HG03575 (cell line): ENCODE measurements around the gene VPS37C.
"Not testable (repeated sequence)": the region's sequence is repeated elsewhere in the genome, so short reads cannot be mapped to it uniquely, and the experiment has no call there.

ENCODE experiments used
- ATAC-seq: cut with Tn5 transposase; IDR thresholded peaks from one replicate; pipeline ENCODE4 v1.9.1; 2021; ENCODE audit not compliant: unreplicated experiment, insufficient number of reproducible peaks, low FRiP score; ENCODE audit errors: extremely low read depth

VPS37C gene

GRCh38 chr11:61161190-61162091 is at the start of gene VPS37C:
TSS of gene VPS37C (minus strand) at chr11:61161426. CDS start at chr11:61138829, 22,597 bp downstream.
- ATAC-seq = peak; percentile 36

- not testable (repeated sequence) for ATAC-seq
Observed at GRCh38 chr11:61210629-61211028, 49.4 kb upstream of the VPS37C start.

GRCh38 chr11:61207636-61208310 is 46.5 kb upstream of the VPS37C start:
- not testable (repeated sequence) for ATAC-seq

DNA sequence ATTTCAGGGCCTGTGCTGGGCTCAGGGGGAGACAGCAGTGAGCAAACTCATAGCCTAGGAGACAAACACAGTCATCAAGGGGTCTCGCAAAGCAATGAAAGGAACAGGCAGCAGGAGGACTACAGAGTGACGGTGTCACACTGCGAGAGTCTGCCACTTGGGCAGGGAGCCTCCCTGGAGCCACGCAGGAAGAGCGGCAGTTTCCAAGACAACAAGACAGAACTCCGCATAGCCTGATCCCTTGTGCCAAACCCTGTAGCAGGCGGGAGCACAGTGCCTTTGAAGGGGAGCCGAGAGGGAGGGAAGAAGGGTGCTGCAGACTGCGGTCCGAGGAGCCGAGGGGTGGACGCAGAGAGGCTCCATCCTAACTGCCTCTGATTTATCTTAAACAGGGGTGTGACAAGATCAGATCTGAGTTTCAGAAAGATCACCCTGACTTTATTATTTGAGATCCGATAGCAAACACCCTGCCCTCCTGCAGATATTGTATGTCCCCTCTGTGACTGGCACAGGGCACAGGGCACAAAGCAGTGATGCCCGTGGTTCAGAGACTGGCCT is 43.4 kb upstream of the VPS37C start:
- ATAC-seq = not testable (repeated sequence)

- ATAC-seq = not testable (repeated sequence)
Observed at GRCh38 chr11:61203873-61204272, 42.6 kb upstream of the VPS37C start.

DNA sequence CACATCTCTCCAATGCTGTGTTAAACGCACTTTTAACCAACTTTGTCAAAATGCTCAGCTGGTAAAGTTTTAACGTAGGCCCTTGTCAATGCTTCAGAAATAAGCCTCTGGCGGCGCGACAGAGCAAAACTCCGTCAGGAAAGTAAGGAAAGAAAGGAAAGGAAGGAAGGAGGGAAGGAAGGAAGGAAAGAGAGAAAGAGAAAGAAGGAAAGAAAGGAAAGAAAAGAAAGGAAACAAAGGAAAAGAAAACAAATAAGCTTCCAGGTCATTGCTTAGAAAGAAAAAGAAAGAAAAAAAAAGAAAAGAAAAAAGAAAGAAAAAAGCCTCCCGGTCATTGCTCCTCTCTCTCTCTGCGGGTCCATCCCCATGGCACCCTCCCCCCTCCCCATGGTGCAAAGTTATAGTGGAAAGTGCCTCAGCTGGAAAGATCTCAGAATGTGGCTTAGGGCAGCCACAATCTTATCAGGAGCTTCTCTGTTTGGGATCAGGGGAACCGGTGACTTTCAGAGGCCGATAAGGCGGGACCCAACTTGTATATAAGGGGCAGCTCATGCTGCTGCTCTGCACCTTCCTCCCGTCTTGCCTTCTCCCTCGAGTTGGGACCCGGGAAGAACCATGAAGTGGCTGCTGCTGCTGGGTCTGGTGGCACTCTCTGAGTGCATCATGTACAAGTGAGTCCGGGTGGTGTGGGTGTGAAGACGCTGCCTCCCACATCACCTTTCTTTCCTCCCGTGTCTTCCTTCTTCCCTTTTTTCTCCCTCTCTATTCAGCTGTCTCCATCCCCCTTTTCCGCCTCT is 41.9 kb upstream of the VPS37C start, which contains the start of gene PGA3:
Gene PGA3 (plus strand): TSS at position 566 of the 797 bp plus-strand sequence. CDS start 50 bp downstream, at position 616.
- not testable (repeated sequence) for ATAC-seq

DNA sequence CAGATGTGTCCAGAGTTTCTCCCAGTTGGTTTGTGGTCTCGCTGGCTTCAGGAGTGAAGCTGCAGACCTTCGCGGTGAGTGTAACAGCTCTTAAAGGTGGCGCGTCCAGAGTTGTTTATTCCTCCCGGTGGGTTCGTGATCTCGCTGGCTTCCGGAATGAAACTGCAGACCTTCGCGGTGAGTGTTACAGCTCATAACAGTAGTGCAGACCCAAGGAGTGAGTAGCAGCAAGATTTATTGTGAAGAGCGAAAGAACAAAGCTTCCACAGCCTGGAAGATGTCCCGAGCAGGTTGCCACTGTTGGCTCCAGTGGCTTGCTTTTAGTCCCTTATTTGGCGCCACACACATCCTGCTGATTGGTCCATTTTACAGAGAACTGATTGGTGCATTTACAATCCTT is 40.2 kb upstream of the VPS37C start:
- ATAC-seq = no peak

DNA sequence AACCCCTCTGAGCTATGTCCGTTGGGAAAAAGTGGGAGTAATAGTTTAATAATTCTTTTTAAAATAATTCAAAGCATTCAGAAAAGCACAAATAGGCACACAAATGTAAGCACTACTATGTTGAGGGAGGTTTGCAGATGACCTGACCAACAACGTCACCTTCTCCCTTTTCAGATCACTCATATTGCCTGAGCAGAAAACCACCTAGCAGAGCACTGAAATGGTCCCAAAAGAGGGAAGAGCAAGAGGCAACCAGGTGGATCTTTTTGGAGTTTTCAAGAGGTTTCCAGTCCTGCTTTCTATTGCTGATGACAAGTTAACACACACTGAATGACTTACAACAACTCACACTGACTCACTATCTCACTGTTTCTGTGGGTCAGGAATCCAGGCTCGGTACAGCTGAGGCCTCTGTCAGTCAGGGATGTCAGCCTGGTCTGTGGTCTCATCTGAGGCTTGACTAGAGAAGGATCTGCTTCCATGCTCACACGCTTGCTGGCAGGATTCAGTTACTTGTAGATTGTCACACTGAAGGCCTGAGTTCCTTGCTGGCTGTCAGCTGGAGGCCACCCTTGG is 37.8 kb upstream of the VPS37C start:
- no peak for ATAC-seq

DNA sequence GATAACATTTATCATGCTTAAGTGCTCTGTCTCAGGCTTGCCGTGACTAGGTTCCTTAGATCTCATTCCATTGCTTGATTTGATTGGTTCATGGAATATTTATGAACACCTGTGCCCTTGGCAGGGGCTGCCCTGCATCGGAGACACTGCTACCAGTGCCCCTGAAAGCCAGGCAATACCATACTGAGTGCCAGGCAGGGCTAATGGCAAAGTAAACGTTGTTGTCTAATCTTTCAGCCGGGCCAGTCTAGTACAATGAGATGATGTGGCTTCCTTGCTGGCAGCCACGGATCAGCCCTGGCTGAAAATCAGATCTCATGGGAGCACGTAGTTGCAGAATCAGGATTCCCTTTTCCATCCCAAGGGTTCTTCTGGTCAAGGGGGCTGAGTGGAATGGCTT is 37.1 kb upstream of the VPS37C start:
- ATAC-seq = no peak

DNA sequence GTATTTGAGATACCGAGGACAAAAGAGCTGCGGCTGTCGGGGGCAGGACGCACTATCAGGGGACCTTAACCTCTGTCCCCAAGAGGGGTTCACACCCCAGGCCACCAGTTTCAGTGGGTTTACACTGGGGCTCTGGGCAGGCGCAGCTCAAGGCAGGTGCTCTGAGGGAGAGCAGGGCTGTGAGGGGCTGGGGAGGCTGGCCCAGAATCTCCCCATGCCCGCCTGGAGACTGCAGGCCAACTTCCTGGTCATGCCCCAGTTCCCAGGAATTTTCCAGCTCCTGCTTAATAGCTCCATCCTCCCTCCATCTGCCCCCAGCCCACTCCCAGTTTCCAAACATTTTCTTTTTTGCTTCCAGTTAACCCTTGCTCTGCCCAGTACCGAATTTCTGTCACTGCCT is 34.5 kb upstream of the VPS37C start:
- ATAC-seq = no peak

DNA sequence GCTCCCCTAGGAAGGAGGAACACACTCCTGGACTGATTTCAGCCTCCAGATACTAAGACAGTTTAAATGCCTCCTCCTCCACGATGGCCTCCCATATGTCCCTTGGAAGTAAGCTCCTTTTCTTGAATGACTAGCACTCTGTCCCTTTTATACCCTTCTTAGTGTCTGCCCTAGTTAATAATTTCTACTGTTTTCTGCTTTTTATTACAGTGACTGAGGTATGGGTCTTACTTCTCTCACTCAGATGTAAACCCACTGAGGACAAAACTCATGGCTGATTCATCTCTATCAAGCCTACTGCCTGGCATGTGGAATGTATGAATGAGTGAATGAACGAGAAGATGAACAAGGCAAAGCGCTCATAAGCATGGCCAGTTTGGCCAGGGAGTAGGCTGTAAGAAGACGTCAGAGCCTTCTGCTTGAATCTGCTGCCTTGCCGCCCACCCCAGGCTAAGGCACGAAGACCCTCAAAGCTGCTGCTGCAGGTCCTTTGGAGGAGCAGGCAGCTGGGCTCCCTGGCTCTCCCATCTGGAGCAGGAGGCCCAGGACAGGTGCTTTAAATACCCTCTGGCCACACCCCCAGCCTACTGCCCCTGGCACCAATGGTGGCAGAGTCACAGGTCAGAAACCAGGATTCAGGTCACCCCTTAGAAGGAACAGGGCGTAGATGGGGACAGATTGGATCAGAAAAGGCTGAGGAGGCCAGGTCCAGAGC is 33.9 kb upstream of the VPS37C start:
- no peak for ATAC-seq

DNA sequence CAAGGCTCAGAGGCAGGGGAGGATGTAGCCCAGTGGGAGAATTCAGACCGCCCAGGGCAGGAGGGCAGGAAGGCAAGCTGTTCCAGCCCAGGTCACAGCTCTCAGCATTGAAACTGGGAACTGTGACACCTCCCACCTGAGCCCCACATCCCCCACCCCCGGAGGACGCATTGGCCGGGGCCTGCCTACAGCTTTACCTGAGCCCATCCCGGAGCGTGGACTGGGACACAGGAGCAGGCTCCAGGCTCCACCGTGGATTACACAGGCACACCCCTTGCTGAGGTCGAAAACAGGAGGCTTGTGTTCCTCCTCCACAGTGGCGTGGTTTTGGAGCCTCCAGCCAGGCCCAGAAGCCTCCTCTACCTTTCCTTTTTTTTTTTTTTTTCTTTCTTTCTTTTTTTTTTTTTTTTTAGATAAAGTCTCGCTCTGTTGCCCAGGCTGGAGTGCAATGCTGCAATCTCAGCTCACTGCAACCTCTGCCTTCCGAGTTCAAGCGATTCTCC is 33.0 kb upstream of the VPS37C start:
- ATAC-seq = no peak

DNA sequence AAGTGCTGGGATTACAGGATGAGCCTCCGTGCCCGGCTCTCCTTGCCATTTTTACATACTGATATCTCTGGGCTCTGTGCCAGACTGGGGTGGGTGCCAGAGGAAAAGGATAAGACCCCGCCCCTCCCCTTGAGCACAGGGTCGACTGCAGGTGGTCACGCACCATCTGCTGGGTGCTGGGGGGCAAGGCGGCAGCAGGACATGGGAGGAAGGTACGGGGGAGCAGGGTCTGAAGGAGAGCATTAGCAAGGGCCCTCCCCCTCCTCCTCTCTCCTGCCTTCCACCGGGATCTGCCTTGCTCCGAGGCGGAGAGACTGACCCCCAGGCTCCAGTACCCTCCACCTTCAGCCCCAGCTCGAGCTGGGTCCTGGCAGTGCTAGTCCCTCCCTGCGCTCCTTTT is 32.4 kb upstream of the VPS37C start:
- ATAC-seq = no peak

DNA sequence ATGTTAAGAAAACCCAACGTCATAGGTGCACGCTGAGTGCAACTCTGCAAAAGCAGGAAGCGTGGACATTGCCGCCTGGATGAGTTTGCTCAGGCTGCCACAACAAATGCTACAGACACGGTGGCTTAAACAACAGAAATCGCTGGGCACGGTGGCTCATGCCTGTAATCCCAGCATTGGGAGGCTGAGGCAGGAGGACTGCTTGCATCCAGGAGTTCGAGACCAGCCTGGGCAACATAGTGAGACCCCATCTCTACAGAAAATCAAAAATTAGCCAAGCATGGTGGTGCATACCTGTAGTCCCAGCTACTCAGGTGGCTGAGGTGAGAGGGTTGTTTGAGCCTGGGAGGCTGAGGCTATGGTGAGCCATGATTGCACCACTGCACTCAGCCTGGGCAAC is 28.7 kb upstream of the VPS37C start:
- ATAC-seq = no peak

GRCh38 chr11:61187505-61188130 is 26.4 kb upstream of the VPS37C start:
- ATAC-seq = no peak

DNA sequence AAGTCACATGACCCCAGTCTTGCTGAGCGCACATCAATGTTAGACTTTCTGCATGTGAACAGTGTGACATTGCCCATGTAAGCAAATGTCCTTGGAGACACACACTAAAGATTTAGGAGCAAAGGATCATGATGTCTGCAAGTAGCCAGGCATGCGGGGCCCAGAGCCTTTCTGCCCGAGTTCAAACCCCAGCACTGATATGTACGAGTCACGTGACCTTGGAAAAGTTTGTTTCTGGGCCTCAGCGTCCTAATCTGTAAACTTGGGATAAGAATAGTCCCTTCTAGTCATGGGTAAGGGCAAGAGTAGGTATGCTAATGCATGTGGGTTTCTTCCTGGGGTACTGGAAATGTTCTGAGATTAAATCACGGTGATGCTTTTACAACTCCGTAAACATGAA is 25.3 kb upstream of the VPS37C start:
- no peak for ATAC-seq

DNA sequence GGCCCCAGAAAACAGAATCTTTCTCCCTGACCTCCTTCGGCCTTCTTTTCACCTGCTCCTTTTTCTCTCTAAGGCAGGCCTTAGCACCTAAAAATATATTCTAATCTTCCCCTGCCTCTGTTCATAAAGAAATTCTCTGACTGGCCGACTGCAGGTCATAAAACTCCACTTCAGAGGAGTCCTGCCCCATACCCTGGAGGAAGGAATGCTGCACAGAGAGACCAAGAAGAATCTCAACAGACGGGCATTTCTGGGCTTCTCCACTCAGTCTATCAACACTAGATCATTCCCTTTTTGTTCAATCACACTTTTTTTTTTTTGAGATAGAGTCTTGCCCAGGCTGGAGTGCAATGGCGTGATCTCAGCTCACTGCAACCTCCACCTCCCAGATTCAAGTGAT is 22.4 kb upstream of the VPS37C start:
- ATAC-seq = no peak

DNA sequence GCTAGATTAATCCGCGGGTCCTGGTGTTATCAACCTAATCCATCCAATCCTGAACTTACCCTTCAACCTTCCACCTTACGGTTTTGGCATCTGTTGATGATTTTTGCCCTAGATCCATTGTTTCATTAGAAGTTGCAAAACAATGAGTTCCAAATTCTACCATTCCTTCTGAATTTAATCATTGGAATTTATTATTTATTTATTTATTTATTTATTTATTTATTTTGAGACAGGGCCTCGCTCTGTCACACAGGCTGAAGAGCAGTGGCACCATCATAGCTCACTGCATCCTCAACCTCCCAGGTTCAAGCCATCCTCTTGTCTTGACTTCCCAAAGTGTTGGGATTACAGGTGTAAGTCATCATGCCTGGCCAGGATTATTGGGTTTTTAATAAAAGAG is 20.3 kb upstream of the VPS37C start:
- no peak for ATAC-seq
